Endodermal cell (in vitro differentiated cells): ENCODE results near the gene SOX10. TPM values are rescaled to one million over a fixed set of nuclear protein-coding genes. Genes with fewer than 3 reads are reported as not detected.

Source experiments
- DNase-seq: peaks from one replicate; pipeline ENCODE4 v3.0.0-alpha.2; 2017
- H3K27ac ChIP-seq: 2 replicates; pipeline ENCODE4 v1.5.1; 2013; ENCODE audit warnings: mild to moderate bottlenecking, low read depth, low read length, moderate library complexity
- H3K27me3 ChIP-seq: 2 replicates; pipeline ENCODE4 v1.6.1; 2013; ENCODE audit warnings: mild to moderate bottlenecking, low read length, moderate library complexity; ENCODE audit not compliant: insufficient read depth, control insufficient read depth, poor library complexity, severe bottlenecking
- H3K36me3 ChIP-seq: 2 replicates; pipeline ENCODE4 v1.7.0; 2013; ENCODE audit warnings: mild to moderate bottlenecking, low read length, moderate library complexity; ENCODE audit not compliant: control insufficient read depth, insufficient read depth
- H3K4me1 ChIP-seq: one replicate; pipeline ENCODE4 v1.7.0; 2013; ENCODE audit warnings: low read length; ENCODE audit not compliant: control insufficient read depth, insufficient read depth
- H3K4me3 ChIP-seq: 2 replicates; pipeline ENCODE4 v1.5.1; 2013; ENCODE audit warnings: mild to moderate bottlenecking, low read length, moderate library complexity
- H3K9ac ChIP-seq: 2 replicates; pipeline ENCODE4 v1.6.1; 2013; ENCODE audit warnings: mild to moderate bottlenecking, low read length, moderate library complexity; ENCODE audit not compliant: poor library complexity, severe bottlenecking; ENCODE audit errors: extremely low read depth
- H3K9me3 ChIP-seq: 2 replicates; pipeline ENCODE4 v1.6.1; 2013; ENCODE audit warnings: mild to moderate bottlenecking, low read length, moderate library complexity; ENCODE audit not compliant: control insufficient read depth
- H3K27ac Mint-ChIP-seq: 2 replicates; pipeline ENCODE4 v1.8.0; 2020; ENCODE audit warnings: mixed read lengths
- H3K27me3 Mint-ChIP-seq: 2 replicates; pipeline ENCODE4 v1.8.0; 2021; ENCODE audit warnings: mild to moderate bottlenecking, mixed read lengths; ENCODE audit not compliant: insufficient read depth
- H3K36me3 Mint-ChIP-seq: 2 replicates; pipeline ENCODE4 v1.8.0; 2020; ENCODE audit warnings: low read depth, mixed read lengths
- H3K4me1 Mint-ChIP-seq: 2 replicates; pipeline ENCODE4 v1.8.0; 2020; ENCODE audit warnings: mixed read lengths
- H3K4me3 Mint-ChIP-seq: 2 replicates; pipeline ENCODE4 v1.8.0; 2020; ENCODE audit warnings: mild to moderate bottlenecking, moderate library complexity, mixed read lengths
- H3K9me3 Mint-ChIP-seq: 2 replicates; pipeline ENCODE4 v1.8.0; 2020; ENCODE audit warnings: mild to moderate bottlenecking, mixed read lengths
- CTCF ChIP-seq: fragments of 200-600 bp; sonication (generic); conservative IDR thresholded peaks from 2 replicates; pipeline ENCODE4 v1.5.0; 2021; ENCODE audit warnings: antibody characterized with exemption, mild to moderate bottlenecking
- WGBS, 2 experiments: methylation state at CpG; one replicate each; pipeline versions ENCODE4 v1.1.5 to v1.1.7; 2013; ENCODE audit warnings: missing lambda C conversion rate in 2 of 2, mixed read lengths in 1 of 2; ENCODE audit not compliant: insufficient coverage in 1 of 2, insufficient read length in 1 of 2; 5-methylcytosine and 5-hydroxymethylcytosine counted together
- microRNA-seq: library from miRNA; unstranded; fragments of <30 nt; microRNA quantifications from one replicate; pipeline ENCODE4 v1.2.0, GENCODE V29; 2020; ENCODE audit warnings: borderline microRNAs expressed
- total RNA-seq, 2 donors: library from RNA; stranded (reverse); fragmentation: NEBNext Ultra II Directional in 1 of 2; extraction: Animal tissue kit (Norgen Biotek cat#: 25700) in 1 of 2; gene quantifications; 2 replicates in 1 of 2; 3 replicates in 1 of 2; pipeline ENCODE4 v1.2.1, GENCODE V29; 2021

SOX10 gene
- total RNA-seq, 2 donors from 2014 or later = 11.2 to 13.4 TPM

GRCh38 chr22:37924386-37925065 lies 59.8 kb downstream of the SOX10 start:
- Mint-ChIP-seq H3K9me3 (no peaks in the 10 kb centered on the region), H3K4me3 (no peak overlapping the region), H3K27ac (no peak overlapping the region), H3K4me1 (no peaks in the 10 kb centered on the region), H3K36me3 (peaks cover 37% of the 10 kb centered on the region), H3K27me3 (peaks cover 12% of the 10 kb centered on the region)
- H3K27me3 ChIP-seq = peaks cover 11% of the 10 kb centered on the region
- 93 to 94% methylated on average over 7 to 18 of the region's 18 CpGs for WGBS, 2 experiments
- H3K9ac ChIP-seq = no peak overlapping the region
- H3K4me1 ChIP-seq = no peaks in the 10 kb centered on the region
- no peak for DNase-seq
- H3K9me3 ChIP-seq = no peaks in the 10 kb centered on the region
- H3K27ac ChIP-seq = no peak overlapping the region
- TF ChIP-seq CTCF = no peak
- H3K36me3 ChIP-seq = peaks cover 17% of the 10 kb centered on the region
- H3K4me3 ChIP-seq = no peak overlapping the region

- TF ChIP-seq CTCF = no peak
- 88 to 100% methylated on average over 4 of the region's 4 CpGs for WGBS, 2 experiments
- Histone ChIP-seq H3K36me3 (peaks cover 17% of the 10 kb centered on the region), H3K27me3 (peaks cover 5% of the 10 kb centered on the region), H3K9me3 (no peaks in the 10 kb centered on the region), H3K4me3 (no peak overlapping the region), H3K9ac (no peak overlapping the region), H3K4me1 (no peaks in the 10 kb centered on the region), H3K27ac (no peak overlapping the region)
- Mint-ChIP-seq H3K36me3 (peaks cover 31% of the 10 kb centered on the region), H3K9me3 (no peaks in the 10 kb centered on the region), H3K4me3 (no peak overlapping the region), H3K27me3 (peaks cover 7% of the 10 kb centered on the region), H3K27ac (peak overlapping the region; percentile 30), H3K4me1 (no peaks in the 10 kb centered on the region)
- DNase-seq = no peak
These were observed 60.4 kb downstream of the SOX10 start for GRCh38 chr22:37923927-37924326.

Small RNAs within 50 kb of the gene (microRNA-seq; reads per million reads assigned to microRNA genes)
- not detected for gene MIR4534
- gene MIR6820 = not detected

Other genes starting within 250 kb of the SOX10 start
- 10 to 100 TPM; 22.2 to 26.2 TPM for gene GCAT, start 176.6 kb downstream of the SOX10 start, total RNA-seq
- gene GALR3, start 161.2 kb downstream of the SOX10 start, total RNA-seq = under 1 TPM; 0.40 to 0.77 TPM
- gene ANKRD54, start 140.2 kb downstream of the SOX10 start, total RNA-seq = 10 to 100 TPM; 14.1 to 14.3 TPM
- gene EIF3L, start 135.1 kb downstream of the SOX10 start, total RNA-seq = 100 to 1,000 TPM; 469 to 541 TPM
- gene MICALL1, start 78.3 kb downstream of the SOX10 start, total RNA-seq = 10 to 100 TPM; 33.5 to 36.6 TPM
- gene C22orf23, start 31.0 kb downstream of the SOX10 start, total RNA-seq = under 1 TPM; 0.29 to 0.44 TPM
- 100 to 1,000 TPM in 1 of 2 donors, 10 to 100 TPM in 1; 98.0 to 105 TPM for gene POLR2F, start 30.9 kb downstream of the SOX10 start, total RNA-seq
- 10 to 100 TPM; 42.7 to 54.1 TPM for gene PICK1, start 72.8 kb upstream of the SOX10 start, total RNA-seq
- 1 to 10 TPM in 1 of 2 donors, under 1 TPM in 1; 0.57 to 1.1 TPM for gene SLC16A8, start 99.6 kb upstream of the SOX10 start, total RNA-seq
- gene BAIAP2L2, start 126.1 kb upstream of the SOX10 start, total RNA-seq = 1 to 10 TPM; 1.4 to 3.7 TPM
- gene PLA2G6, start 197.3 kb upstream of the SOX10 start, total RNA-seq = 10 to 100 TPM; 60.6 to 60.7 TPM
- gene MAFF, start 217.4 kb upstream of the SOX10 start, total RNA-seq = 1 to 10 TPM; 4.7 to 5.5 TPM